Measurements from ENCODE around the gene NIPBL. TPM values are rescaled to one million over a fixed set of nuclear protein-coding genes. Genes with fewer than 3 reads are reported as not detected.

The NIPBL gene
- total and polyA plus RNA-seq, 10 of the 15 experiments (the other 5 are each of a cell fraction or from before 2014, with no cell fraction given), result 10.4 to 50.4 (median 20.2) TPM

GRCh38 chr5:37110135-37110534 is 233.6 kb downstream of the NIPBL start:
- intact Hi-C loops (cut with micrococcal nuclease; ENCODE audit: unreplicated experiment), result loop anchor here (5.0 kb wide), 1 partner anchor 72 kb away; no protein-coding TSS in a partner anchor
- H4K20me1 ChIP-seq (ENCODE audit: control insufficient read depth, insufficient read depth), result no peaks in the 10 kb centered on the region
- H3K4me3 ChIP-seq, result no peak overlapping the region
- RAD21 ChIA-PET (ENCODE audit: unreplicated experiment), result no interaction called here
- peaks cover 0 to 1% of the 10 kb centered on the region in 2 experiments; a peak in 1 of 4 replicates for H3K36me3 ChIP-seq (ENCODE audit: control insufficient read depth in 2 of 2, insufficient read depth in 2 of 2, low read length in 1 of 2)
- H3K9ac ChIP-seq (ENCODE audit: control insufficient read depth, insufficient read depth, low read length), result no peak overlapping the region
- ATAC-seq (no peak), FAIRE-seq (no peak), DNase-seq (ENCODE audit: low read depth, low spot score) (no peak)
- H3K4me1 ChIP-seq (ENCODE audit: control insufficient read depth, insufficient read depth, low read length), result peaks cover 21% of the 10 kb centered on the region
- H3K4me2 ChIP-seq (ENCODE audit: control insufficient read depth, insufficient read depth), result no peak overlapping the region
- TF ChIP-seq PBX3 (IDR thresholded peaks at IDR 0.05; ENCODE audit: insufficient replicate concordance, low read depth, low read length) (no peak), ZBED1 (IDR thresholded peaks at IDR 0.05; ENCODE audit: borderline replicate concordance) (no peak), CHD4 (IDR thresholded peaks at IDR 0.05) (no peak), SMAD5 (IDR thresholded peaks at IDR 0.05; ENCODE audit: low read depth) (no peak), SUZ12 (IDR thresholded peaks at IDR 0.05; ENCODE audit: unreplicated experiment) (no peak)
- no TSS peak for BruUV-seq (replicated peaks)
- WGBS (ENCODE audit: insufficient coverage, insufficient replicate concordance, low lambda C conversion rate, missing lambda C conversion rate), result 100% methylated on average over 1 of the region's 1 CpG
- POLR2A ChIA-PET, result no interaction called here
- no peak overlapping the region for H3K27ac ChIP-seq (ENCODE audit: control insufficient read depth, insufficient read depth)
- peaks cover 9% of the 10 kb centered on the region; the same call in 2 of the 3 replicates for H3K9me3 ChIP-seq (replicated peaks; ENCODE audit: control insufficient read depth, insufficient read depth, low read length)
- in situ Hi-C loops (cut with MboI), result no loop called here
- no peak overlapping the region for H2AFZ ChIP-seq (ENCODE audit: control insufficient read depth, low read depth, low read length)
- CTCF ChIA-PET, result no interaction called here
- no peaks in the 10 kb centered on the region for H3K79me2 ChIP-seq (ENCODE audit: control insufficient read depth, insufficient read depth, low read length)
- SMC1A ChIA-PET (ENCODE audit: uncharacterized antibody, unreplicated experiment), result interaction anchor here (1.3 kb wide), 1 partner anchor 10 kb away, joined by 4 read pairs; no protein-coding TSS in a partner anchor
- H3K27me3 ChIP-seq (replicated peaks in 1 of 2; ENCODE audit: control insufficient read depth in 2 of 2, insufficient read depth in 2 of 2, low read length in 1 of 2), result no peaks in the 10 kb centered on the region
